HG03159 (cell line): Measurements from ENCODE around the gene DPEP2.
"Not testable (repeated sequence)": the region's sequence is repeated elsewhere in the genome, so short reads cannot be mapped to it uniquely, and the experiment has no call there.

Experiments
- ATAC-seq: cut with Tn5 transposase; IDR thresholded peaks from one replicate; pipeline ENCODE4 v1.9.1; 2021; ENCODE audit warnings: mild to moderate bottlenecking, moderate library complexity; ENCODE audit not compliant: unreplicated experiment

The DPEP2 gene, protein sequence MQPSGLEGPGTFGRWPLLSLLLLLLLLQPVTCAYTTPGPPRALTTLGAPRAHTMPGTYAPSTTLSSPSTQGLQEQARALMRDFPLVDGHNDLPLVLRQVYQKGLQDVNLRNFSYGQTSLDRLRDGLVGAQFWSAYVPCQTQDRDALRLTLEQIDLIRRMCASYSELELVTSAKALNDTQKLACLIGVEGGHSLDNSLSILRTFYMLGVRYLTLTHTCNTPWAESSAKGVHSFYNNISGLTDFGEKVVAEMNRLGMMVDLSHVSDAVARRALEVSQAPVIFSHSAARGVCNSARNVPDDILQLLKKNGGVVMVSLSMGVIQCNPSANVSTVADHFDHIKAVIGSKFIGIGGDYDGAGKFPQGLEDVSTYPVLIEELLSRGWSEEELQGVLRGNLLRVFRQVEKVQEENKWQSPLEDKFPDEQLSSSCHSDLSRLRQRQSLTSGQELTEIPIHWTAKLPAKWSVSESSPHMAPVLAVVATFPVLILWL

DNA sequence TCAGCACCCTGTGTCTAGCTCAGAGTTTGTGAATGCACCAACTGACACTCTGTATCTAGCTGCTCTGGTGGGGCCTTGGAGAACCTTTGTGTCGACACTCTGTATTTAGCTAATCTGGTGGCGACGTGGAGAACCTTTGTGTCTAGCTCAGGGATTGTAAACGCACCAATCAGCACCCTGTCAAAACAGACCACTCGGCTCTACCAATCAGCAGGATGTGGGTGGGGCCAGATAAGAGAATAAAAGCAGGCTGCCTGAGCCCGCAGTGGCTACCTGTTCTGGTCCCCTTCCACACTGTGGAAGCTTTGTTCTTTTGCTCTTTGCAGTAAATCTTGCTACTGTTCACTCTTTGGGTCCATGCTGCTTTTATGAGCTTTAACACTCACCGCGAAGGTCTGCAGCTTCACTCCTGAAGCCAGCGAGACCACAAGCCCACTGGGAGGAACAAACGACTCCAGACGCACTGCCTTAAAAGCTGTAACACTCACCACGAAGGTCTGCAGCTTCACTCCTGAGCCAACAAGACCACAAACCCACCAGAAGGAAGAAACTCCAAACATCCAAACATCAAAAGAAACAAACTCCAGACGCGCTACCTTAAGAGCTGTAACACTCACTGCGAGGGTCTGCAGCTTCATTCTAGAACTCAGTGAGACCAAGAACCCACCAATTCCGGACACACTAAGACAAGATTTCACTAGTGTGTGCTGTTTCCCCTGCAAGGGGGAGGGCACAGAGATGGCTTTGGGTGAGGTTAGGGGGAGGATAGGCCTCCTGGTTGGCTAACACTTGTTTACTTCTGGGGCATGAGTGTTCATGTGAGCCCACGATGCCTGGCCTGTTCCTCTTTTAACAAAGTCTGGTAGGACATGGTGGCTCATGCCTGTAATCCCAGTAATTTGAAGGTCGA lies at the start of gene DPEP2:
TSS of gene DPEP2 (minus strand) at position 706 of the 910 bp plus-strand sequence. CDS start 6,272 bp downstream, outside the sequence.
- ATAC-seq, result not testable (repeated sequence)

DNA sequence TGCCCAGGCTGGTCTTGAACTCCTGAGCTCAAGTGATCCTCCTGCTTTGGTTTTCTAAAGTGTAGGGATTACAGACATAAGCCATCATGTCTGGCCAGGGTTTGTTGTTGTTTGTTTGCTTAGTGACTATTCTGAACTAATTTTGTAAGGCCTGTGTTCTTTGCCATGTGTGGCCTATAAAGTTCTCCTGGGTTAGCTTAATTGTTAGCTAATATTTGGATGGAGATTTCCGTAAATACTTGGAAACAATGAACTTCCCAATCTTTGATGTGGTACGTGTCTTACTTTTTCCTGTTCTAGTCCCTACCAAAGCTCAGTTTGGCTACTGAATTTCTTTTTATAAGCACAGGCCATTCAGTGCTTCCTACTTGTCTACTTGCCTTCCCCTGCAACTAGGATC lies 48.7 kb upstream of the DPEP2 start:
- no peak for ATAC-seq

DNA sequence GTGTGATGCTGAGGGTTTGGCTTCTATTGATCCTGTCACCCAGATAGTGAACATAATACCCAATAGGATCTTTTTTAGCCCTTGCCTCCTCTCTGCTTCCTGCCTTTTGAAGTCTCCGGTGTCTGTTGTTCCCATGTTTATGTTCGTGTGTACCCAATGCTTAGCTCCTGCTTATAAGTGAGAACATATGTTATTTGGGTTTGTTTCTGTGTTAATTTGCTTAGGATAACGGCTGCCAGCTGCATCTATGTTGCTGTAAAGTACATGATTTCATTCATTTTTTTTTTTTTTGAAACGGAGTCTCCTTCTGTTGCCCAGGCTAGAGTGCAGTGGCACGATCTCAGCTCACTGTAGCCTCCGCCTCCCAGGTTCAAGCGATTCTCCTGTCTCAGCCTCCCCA lies 46.8 kb upstream of the DPEP2 start:
- no peak for ATAC-seq

DNA sequence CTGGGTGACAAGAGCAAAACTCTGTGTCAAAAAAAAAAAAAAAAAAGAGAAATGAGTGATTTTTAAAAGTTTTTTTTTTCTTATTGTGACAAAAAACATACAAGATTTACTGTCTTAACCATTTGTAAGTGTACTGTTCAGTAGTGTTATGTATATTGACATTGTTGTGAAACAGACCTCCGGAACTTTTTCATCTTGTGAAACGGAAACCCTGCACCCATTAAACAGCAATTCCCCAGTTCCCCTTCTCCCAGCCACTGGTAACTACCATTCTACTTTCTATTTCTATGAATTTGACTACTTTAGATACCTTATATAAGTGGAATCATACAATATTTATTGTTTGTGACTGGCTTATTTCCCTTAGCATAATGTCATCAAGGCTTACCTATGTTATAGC lies 42.5 kb upstream of the DPEP2 start:
- ATAC-seq, result no peak

DNA sequence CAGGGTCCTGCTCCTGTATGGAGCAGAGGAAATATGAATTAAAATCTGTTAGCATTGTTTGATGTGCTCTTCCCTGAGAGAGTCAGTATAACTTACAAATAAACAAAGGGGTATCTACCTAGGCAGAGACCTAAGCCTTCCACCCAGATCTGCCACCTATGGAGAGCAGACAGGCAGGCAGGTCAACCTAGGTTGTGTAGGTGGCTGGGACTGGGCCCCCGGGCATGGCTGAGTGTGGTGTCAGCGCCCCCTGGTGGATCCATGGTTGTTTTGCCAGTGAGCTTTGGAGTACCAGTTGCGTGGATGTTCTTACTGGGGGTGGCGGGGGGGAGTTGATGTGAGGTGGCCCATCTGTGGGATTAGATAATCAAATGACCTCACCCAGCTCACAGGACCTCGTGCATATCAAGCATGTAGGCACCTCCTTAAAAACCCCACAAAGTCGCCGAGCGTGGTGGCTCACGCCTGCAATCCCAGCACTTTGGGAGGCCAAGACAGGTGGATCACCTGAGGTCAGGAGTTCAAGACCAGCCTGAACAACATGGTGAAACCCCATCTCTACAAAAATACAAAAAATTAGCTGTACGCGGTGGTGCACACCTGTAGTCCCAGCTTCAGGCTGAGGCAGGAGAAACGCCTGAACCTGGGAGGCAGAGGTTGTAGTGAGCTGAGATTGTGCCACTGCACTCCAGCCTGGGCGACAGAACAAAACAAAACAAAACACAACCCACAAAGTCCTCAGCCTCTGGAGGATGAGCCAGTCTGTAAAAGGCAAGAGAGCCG lies 41.4 kb upstream of the DPEP2 start:
- peak; percentile 73 for ATAC-seq

DNA sequence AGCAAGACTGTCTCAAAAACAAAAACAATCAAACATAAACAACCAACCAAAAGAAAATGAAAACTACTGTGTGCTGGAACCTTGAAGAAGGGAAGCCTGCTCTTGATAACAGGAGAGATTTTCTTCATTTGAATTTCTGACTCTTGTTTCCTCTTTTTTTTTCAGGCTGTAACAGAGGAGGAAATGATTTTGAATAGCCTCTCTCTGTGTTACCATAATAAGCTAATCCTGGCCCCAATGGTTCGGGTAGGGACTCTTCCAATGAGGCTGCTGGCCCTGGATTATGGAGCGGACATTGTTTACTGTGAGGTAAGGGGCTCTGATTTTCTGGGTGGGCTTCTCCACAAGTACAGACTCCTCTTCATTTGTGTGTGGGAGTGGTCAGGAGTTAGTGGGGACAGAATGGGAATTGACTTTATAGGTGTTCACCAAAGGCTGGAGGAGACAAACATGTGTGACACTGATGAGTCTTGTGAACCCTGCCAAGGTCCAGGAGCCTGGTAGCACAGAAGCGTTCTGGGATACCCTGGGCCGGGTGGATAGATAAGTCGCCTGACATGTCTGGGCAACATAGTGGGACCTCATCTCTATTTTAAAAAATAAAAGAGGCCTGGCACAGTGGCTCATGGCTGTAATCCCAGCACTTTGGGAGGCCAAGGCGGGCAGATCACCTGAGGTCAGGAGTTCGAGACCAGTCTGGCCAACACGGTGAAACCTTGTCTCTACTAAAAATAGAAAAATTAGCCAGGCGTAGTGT lies 38.7 kb upstream of the DPEP2 start:
- no peak for ATAC-seq

DNA sequence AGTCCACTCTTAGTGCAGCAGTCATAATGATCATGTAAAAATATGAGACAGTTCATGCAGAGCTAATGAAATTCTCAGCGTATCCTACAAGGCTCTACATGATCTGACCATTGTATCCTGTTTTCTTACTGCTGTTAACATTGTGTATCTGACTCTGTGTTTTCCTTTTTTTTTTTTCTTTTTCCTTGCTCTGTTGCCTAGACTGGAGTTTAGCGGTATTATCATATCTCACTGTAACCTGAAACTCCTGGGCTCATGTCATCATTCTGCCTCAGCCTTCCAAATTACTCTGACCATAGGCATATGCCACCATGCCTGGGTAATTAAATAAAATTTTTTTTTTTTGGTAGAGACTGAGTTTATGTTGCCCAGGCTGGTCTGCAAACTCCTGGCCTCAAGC lies 35.9 kb upstream of the DPEP2 start:
- ATAC-seq, result no peak

DNA sequence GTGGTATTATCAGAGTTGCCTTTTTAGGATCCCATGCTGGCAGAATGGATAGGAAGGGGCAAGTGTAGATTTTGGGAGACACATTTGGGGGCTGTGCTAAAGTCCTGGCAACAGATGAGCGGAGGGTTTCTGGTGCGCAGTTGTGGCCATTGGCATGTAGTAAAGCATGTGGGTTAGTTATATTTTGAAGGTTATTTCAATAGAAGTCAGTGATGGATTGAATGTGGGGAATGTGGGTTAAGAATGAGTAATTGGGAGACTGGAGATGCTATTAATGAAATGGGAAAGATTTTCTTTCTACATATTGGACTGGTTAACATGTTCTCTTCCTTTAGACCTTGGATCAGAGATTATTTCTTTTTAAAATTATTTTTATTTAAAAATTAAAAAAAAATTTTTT lies 33.8 kb upstream of the DPEP2 start:
- no peak for ATAC-seq

DNA sequence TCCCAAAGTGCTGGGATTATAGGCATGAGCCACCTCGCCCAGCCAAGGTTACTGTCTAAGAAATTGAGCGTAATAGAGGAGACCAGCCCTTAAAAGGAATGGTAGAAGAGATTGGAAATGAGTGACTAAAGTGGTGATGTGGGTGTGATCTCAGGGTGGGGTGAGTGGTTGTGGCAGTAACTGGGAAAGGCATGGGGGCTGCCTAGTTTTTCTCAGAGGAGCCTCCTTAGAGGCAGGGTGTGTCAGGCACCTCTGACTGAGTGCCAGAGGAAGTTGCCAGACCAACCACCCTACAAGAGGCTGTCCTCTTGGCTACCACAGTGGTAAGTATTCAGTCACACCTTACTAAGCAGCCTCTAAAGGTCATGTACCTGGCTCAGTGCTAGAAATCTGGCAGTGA lies 32.7 kb upstream of the DPEP2 start:
- ATAC-seq, result no peak

DNA sequence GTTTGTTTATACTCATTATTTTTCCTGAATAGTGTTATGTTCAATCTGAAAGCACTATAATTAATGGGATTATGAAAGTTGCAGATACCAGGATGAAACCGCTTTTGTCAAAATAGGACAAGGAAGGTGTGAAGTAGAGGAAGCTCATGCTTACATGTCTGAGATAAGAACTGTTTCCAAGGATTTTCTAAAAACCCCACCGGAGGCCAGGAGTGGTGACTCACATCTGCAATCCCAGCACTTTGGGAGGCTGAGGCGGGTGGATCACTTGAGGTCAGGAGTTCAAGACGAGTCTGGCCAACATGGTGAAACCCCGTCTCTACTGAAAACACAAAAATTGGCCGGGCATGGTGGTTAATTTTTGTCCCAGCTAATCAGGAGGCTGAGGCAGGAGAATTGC lies 30.8 kb upstream of the DPEP2 start:
- not testable (repeated sequence) for ATAC-seq

DNA sequence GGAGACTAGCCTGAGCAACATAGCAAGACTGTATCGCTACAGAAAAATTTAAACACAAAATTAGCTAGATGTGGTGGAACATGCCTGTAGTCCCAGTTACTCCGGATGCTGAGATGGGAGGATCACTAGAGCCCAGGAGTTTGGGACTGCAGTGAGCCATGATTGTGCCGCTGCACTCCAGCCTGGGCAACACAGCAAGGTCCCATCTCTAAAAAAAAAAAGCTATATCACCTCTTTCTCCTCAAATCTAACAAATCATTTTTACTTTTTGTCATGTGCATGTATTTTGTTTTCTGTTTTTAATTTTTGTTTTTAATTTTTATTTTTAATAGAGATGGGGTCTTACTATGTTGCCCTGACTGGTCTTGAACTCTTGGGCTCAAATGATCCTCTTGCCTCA lies 29.7 kb upstream of the DPEP2 start:
- no peak for ATAC-seq

DNA sequence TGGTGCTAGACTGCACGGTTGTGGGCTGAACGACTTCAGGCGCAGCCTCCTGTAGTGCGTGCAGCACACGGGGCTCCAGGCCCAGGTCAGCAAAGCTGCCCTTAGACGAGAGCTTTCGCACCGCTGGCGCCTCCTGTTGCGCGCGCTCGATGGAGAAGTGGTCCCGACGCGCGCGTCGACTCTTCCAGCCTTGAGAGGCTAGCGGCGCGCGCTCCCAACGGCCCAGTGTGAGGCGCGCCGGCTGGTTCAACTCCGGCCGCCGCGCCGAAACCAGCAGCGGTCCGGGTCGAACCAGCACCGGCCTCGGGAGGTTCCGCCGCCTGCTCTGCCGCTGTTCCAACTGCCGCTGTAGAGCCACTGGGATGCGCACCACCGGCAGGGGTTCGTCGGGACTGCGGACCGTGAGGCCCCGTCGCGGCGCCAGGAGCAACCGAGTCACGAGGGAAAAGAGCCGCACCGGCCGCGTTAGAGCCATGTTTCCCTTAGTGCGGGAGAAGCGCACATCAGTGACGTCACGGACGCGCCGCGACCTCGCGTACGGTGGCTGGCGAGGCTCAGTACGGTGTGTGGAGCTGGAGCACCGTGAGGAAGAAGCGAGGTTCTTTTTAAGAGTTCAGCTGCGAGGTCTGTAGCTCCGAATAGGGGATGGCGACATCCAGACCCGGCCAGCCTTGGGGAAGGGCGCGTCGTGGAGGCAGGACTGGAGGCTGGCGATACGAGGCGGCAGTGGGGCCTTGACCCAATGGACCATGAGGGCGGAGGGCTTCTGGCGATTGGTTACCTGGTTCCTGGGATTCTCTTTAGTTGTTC lies 23.6 kb upstream of the DPEP2 start, which contains the start of the genes DDX28 and DUS2:
TSS of gene DDX28 (minus strand) at position 505 of the 810 bp plus-strand sequence. CDS start at position 475, 30 bp downstream.
TSS of gene DUS2 (plus strand) at position 557 of the 810 bp plus-strand sequence. CDS start 14,740 bp downstream, outside the sequence.
- ATAC-seq, result peak; percentile 76

DNA sequence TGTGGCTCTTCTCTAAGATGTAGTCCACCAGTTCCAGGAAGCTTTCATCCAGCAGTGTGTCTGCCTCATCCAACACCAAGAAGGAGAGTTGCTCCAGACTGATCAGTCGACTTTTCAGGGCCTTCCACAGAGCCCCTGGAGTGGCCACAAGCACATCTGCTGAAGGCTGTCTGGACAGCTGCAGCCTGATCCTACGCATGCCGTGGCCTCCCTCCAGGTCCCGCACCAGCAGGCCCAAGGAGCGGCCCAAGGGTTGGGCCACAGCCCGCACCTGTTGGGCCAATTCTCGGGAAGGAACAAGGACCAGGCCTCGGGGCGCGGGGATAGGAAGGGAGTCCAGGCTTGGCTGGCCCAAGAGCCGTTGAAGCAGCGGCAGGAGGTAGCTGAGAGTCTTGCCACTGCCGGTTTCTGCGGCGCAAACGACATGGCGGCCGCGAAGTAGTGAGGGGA lies 23.0 kb upstream of the DPEP2 start:
- ATAC-seq, result peak; percentile 13

DNA sequence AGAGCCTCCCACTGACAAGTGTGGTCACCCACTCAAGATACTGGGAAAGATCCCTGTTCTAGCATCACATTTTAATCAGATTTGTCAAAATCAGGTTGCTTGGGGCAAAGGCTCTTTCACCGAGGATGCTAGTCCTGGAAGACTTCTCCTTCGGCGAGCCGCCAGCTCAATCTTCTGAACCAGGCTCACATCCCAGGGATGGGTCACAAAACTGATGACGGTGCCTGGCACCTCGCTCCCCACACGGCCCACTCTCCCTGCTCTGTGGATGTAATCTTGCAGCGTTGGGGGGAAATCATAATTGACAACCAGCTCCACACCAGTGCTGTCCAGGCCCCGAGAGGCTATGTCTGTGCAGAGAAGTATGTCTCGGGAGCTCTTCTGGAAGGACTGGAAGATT lies 22.2 kb upstream of the DPEP2 start:
- ATAC-seq, result no peak

DNA sequence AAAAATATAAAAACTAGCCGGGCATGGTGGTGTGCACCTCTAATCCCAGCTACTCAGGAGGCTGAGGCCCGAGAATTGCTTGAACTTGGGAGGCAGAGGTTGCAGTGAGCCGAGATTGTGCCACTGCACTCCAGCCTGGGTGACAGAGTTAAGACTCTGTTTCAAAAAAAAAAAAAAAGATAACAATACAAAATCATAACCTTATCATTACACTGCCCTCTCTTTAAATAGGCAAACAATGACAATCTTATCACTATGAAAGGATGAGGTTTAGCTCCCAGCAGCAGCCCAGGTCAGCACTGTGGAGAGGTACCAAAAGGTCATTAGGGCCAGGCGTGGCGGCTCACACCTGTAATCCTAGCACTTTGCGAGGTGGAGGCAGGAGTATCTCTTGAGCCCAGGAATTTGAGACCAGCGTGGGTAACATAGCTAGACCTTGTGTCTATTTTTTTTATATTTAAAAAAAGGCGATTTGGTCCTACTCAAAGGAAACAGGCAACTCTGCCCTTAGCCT lies 19.9 kb upstream of the DPEP2 start:
- no peak for ATAC-seq

DNA sequence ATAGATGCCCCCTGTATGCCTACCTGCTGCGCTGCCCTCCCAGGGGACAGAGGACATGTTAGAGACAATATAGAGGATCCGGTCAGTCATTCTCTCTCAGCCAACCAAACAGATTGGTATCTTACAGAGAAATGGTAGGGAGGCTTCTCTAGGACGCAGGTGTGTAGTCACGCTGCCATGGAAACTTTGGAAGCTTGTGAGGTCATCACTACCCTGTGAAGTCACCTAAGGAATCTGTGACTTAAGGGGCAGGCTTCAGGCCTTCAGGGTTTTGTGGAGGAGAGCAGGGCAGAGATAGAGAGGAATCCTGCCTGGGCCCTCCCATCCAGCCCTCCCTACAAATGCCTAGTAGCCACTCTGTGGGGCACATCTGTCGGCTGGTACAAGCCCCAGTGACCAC lies 16.4 kb upstream of the DPEP2 start, which contains the start of gene DPEP2NB:
TSS of gene DPEP2NB (minus strand) at position 231 of the 400 bp plus-strand sequence. CDS start at position 90, 141 bp downstream.
- no peak for ATAC-seq

DNA sequence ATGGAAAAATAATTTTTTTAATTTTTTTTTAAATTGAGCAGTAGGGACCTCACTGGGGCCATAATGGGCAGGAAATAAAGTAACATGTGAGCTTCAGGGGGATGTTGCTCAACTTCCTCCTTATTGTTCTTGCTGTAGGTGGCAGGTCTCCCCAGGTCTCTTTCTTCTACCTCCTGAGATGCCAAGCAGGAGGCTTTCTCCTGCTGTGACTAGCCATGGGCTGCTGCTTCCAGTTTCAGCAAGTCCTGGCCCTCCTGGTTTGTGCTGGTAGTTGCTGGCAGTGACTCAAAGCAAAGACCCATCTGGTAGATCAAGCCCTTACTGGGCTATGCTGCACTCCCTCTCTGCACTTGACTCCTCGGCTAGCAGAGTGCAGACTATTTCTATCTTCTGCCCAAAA lies 14.2 kb upstream of the DPEP2 start:
- ATAC-seq, result no peak

DNA sequence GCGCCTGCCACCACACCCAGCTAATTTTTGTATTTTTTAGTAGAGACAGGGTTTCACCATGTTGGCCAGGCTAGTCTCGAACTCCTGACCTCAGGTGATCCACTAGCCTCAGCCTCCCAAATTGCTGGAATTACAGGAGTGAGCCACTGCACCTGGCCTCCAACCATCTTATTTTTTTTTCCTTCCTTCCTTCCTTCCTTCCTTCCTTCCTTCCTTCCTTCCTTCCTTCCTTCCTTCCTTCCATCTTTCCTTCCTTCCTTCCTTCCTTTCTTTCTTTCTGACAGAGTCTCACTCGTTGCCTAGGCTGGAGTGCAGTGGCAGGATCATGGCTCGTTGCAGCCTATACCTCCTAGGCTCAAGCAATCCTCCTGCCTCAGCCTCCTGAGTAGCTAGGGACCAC lies 10.6 kb upstream of the DPEP2 start:
- ATAC-seq, result not testable (repeated sequence)
